H9 (cell line): ENCODE data around the gene FAM53B. TPM values are rescaled to one million over a fixed set of nuclear protein-coding genes. Genes with fewer than 3 reads are reported as not detected.

Experiments
- DNase-seq: peaks from one replicate; pipeline ENCODE4 v3.0.0-alpha.2; 2017
- H2AFZ ChIP-seq: one replicate; pipeline ENCODE4 v1.6.1; 2013; ENCODE audit warnings: mild to moderate bottlenecking, low read length, control low read depth, moderate library complexity
- H2AK5ac ChIP-seq: 2 replicates; pipeline ENCODE4 v1.6.1; 2013; ENCODE audit warnings: low read length, control low read depth, mixed read lengths; ENCODE audit not compliant: insufficient read length
- H2BK120ac ChIP-seq: one replicate; pipeline ENCODE4 v1.6.1; 2013; ENCODE audit warnings: low read depth, mild to moderate bottlenecking, low read length, control low read depth, inconsistent platforms; ENCODE audit not compliant: poor library complexity, severe bottlenecking
- H2BK12ac ChIP-seq: 2 replicates; pipeline ENCODE4 v1.6.1; 2013; ENCODE audit warnings: low read length, control low read depth, mixed read lengths, low read depth; ENCODE audit not compliant: insufficient read length
- H2BK15ac ChIP-seq: 2 replicates; pipeline ENCODE4 v1.6.1; 2013; ENCODE audit warnings: low read depth, low read length, control low read depth
- H2BK20ac ChIP-seq: one replicate; pipeline ENCODE4 v1.6.1; 2013; ENCODE audit warnings: low read depth, mild to moderate bottlenecking, low read length, control low read depth, inconsistent platforms; ENCODE audit not compliant: poor library complexity, severe bottlenecking
- H2BK5ac ChIP-seq: 2 replicates; pipeline ENCODE4 v1.6.1; 2013; ENCODE audit warnings: low read length, control low read depth, mixed read lengths; ENCODE audit not compliant: insufficient read length
- H3K14ac ChIP-seq: 2 replicates; pipeline ENCODE4 v1.6.1; 2013; ENCODE audit warnings: low read length, control low read depth; ENCODE audit not compliant: insufficient read depth
- H3K18ac ChIP-seq: 2 replicates; pipeline ENCODE4 v1.6.1; 2013; ENCODE audit warnings: low read depth, mild to moderate bottlenecking, mixed read lengths, low read length, control low read depth; ENCODE audit not compliant: insufficient read length
- H3K23ac ChIP-seq: 2 replicates; pipeline ENCODE4 v1.6.1; 2013; ENCODE audit warnings: low read length, control low read depth, mixed read lengths, low read depth; ENCODE audit not compliant: insufficient read length
- H3K23me2 ChIP-seq: 2 replicates; pipeline ENCODE4 v1.6.1; 2013; ENCODE audit warnings: low read depth, mild to moderate bottlenecking, mixed read lengths, low read length, control low read depth; ENCODE audit not compliant: insufficient read length, poor library complexity, severe bottlenecking
- H3K27ac ChIP-seq: 2 replicates; pipeline ENCODE4 v1.5.1; 2013; ENCODE audit warnings: low read length, control low read depth, mixed read lengths, low read depth; ENCODE audit not compliant: insufficient read length
- H3K27me3 ChIP-seq: 2 replicates; pipeline ENCODE4 v1.6.1; 2013; ENCODE audit warnings: low read length, control low read depth, inconsistent platforms; ENCODE audit not compliant: insufficient read depth
- H3K4ac ChIP-seq: 2 replicates; pipeline ENCODE4 v1.6.1; 2013; ENCODE audit warnings: low read depth, mild to moderate bottlenecking, control low read depth, inconsistent platforms, low read length, moderate library complexity
- H3K4me1 ChIP-seq: 2 replicates; pipeline ENCODE4 v1.6.1; 2013; ENCODE audit warnings: low read length, control low read depth, inconsistent platforms; ENCODE audit not compliant: insufficient read depth
- H3K4me2 ChIP-seq: 2 replicates; pipeline ENCODE4 v1.6.1; 2013; ENCODE audit warnings: low read length, control low read depth, mixed read lengths; ENCODE audit not compliant: insufficient read length, insufficient read depth
- H3K56ac ChIP-seq: 2 replicates; pipeline ENCODE4 v1.6.1; 2013; ENCODE audit warnings: low read depth, mild to moderate bottlenecking, mixed read lengths, low read length, control low read depth; ENCODE audit not compliant: insufficient read length
- H3K79me1 ChIP-seq: 2 replicates; pipeline ENCODE4 v1.6.1; 2013; ENCODE audit warnings: low read depth, mild to moderate bottlenecking, moderate library complexity, low read length, control low read depth, inconsistent platforms; ENCODE audit not compliant: insufficient read depth, poor library complexity, severe bottlenecking
- H3K79me2 ChIP-seq: 2 replicates; pipeline ENCODE4 v1.6.1; 2013; ENCODE audit warnings: low read length, control low read depth, inconsistent platforms; ENCODE audit not compliant: insufficient read depth
- H3K9ac ChIP-seq: 2 replicates; pipeline ENCODE4 v1.6.1; 2013; ENCODE audit warnings: low read length, control low read depth, mixed read lengths; ENCODE audit not compliant: insufficient read length; ENCODE audit errors: extremely low read depth
- H3K9me3 ChIP-seq: one replicate; pipeline ENCODE4 v1.6.1; 2013; ENCODE audit warnings: low read depth, low read length, inconsistent platforms; ENCODE audit not compliant: control insufficient read depth
- H3T11ph ChIP-seq: one replicate; pipeline ENCODE4 v1.6.1; 2013; ENCODE audit warnings: mild to moderate bottlenecking, low read length, control low read depth, inconsistent platforms
- H4K20me1 ChIP-seq: one replicate; pipeline ENCODE4 v1.6.1; 2013; ENCODE audit not compliant: control insufficient read depth, insufficient read length, insufficient read depth
- H4K5ac ChIP-seq: 2 replicates; pipeline ENCODE4 v1.6.1; 2013; ENCODE audit warnings: low read depth, mild to moderate bottlenecking, mixed read lengths, low read length, control low read depth; ENCODE audit not compliant: insufficient read length
- H4K8ac ChIP-seq: replicated peaks from 2 replicates; pipeline ENCODE4 v1.6.1; 2013; ENCODE audit warnings: low read length, control low read depth, mixed read lengths, low read depth; ENCODE audit not compliant: insufficient read length
- H4K91ac ChIP-seq: 2 replicates; pipeline ENCODE4 v1.6.1; 2013; ENCODE audit warnings: low read depth, mild to moderate bottlenecking, moderate library complexity, mixed read lengths, low read length, control low read depth; ENCODE audit not compliant: insufficient read length
- H3K27ac Mint-ChIP-seq, 3 experiments: 2 replicates in 2 of 3; 3 replicates in 1 of 3; pipeline ENCODE4 v1.8.0; 2020 to 2021; ENCODE audit warnings: mixed read lengths in 3 of 3, mild to moderate bottlenecking in 1 of 3, moderate library complexity in 1 of 3
- H3K27me3 Mint-ChIP-seq: 2 replicates; pipeline ENCODE4 v1.8.0; 2021; ENCODE audit warnings: low read depth, mild to moderate bottlenecking, moderate library complexity, mixed read lengths
- H3K36me3 Mint-ChIP-seq, 3 experiments: 2 replicates in 2 of 3; 3 replicates in 1 of 3; pipeline ENCODE4 v1.8.0; 2020 to 2021; ENCODE audit warnings: low read depth in 3 of 3, mixed read lengths in 3 of 3; ENCODE audit not compliant: insufficient read depth in 1 of 3
- H3K4me1 Mint-ChIP-seq, 2 experiments: 2 replicates each; pipeline ENCODE4 v1.8.0; 2020; ENCODE audit warnings: mixed read lengths in 2 of 2
- H3K4me3 Mint-ChIP-seq, 2 experiments: 2 replicates in 1 of 2; 3 replicates in 1 of 2; pipeline ENCODE4 v1.8.0; 2020 to 2021; ENCODE audit warnings: mild to moderate bottlenecking in 2 of 2, mixed read lengths in 2 of 2, moderate library complexity in 1 of 2
- H3K9me3 Mint-ChIP-seq, 2 experiments: 2 replicates in 1 of 2; 3 replicates in 1 of 2; pipeline ENCODE4 v1.8.0; 2020; ENCODE audit warnings: mild to moderate bottlenecking in 2 of 2, mixed read lengths in 2 of 2, moderate library complexity in 1 of 2
- WGBS: extraction: QIAGEN DNeasy Blood & Tissue Kit; methylation state at CpG from one replicate; pipeline ENCODE4 v1.1.7; 2013; ENCODE audit warnings: missing lambda C conversion rate, low lambda C conversion rate, mixed read lengths; ENCODE audit not compliant: insufficient read length; ENCODE audit errors: extremely low coverage; 5-methylcytosine and 5-hydroxymethylcytosine counted together
- total RNA-seq: library from RNA; stranded (reverse); gene quantifications from 2 replicates; pipeline ENCODE4 v1.2.1, GENCODE V29; 2021
- TF ChIP-seq, protein P1 (sequence below): fragments of 200-600 bp; sonication (generic); conservative IDR thresholded peaks from 3 replicates; pipeline ENCODE4 v1.8.0; 2021; ENCODE audit warnings: antibody characterized with exemption, mild to moderate bottlenecking

The FAM53B gene
- total RNA-seq, 1 experiment from 2014 or later, result 11.5 TPM

DNA sequence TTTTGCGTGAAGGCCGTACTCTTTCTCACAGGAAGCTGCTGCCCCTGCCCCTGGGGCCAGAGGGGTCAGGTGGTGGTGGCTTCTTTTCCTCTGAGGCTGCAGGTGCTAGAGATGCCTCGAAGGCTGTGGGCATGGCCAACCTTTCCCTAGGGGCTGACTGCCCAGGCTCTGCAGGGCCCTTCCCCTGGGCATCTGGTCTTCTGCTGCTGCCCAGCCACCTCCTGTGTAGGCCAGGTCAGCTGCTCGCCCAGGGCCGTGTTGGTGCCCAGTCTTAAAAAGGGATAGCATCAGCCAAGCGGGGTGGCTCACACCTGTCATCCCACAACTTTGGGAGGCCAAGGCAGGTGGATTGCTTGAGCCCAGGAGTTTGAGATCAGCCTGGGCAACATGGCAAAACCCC is 114.3 kb downstream of the FAM53B start:
- Histone ChIP-seq H2AFZ (no peak overlapping the region), H2BK5ac (no peak overlapping the region), H3K27ac (no peak overlapping the region), H3K79me1 (no peaks in the 10 kb centered on the region), H3K23me2 (no peaks in the 10 kb centered on the region), H4K20me1 (no peaks in the 10 kb centered on the region), H4K91ac (no peak overlapping the region), H3K9me3 (no peaks in the 10 kb centered on the region), H3K79me2 (no peaks in the 10 kb centered on the region), H3K56ac (no peak overlapping the region), H4K5ac (no peak overlapping the region), H3K4me2 (no peak overlapping the region), H3K14ac (no peak overlapping the region; the same call in 1 of the 2 replicates), H3K18ac (no peak overlapping the region), H2AK5ac (no peak overlapping the region), H3K4ac (no peak overlapping the region), H2BK15ac (no peak overlapping the region), H3K23ac (no peak overlapping the region), H2BK20ac (no peak overlapping the region), H2BK120ac (no peak overlapping the region), H2BK12ac (no peak overlapping the region), H3K27me3 (no peaks in the 10 kb centered on the region), H3T11ph (no peak overlapping the region), H3K9ac (no peak overlapping the region), H3K4me1 (peaks cover 3% of the 10 kb centered on the region; the same call in 1 of the 2 replicates), H4K8ac (no peak overlapping the region)
- TF ChIP-seq, protein P1, sequence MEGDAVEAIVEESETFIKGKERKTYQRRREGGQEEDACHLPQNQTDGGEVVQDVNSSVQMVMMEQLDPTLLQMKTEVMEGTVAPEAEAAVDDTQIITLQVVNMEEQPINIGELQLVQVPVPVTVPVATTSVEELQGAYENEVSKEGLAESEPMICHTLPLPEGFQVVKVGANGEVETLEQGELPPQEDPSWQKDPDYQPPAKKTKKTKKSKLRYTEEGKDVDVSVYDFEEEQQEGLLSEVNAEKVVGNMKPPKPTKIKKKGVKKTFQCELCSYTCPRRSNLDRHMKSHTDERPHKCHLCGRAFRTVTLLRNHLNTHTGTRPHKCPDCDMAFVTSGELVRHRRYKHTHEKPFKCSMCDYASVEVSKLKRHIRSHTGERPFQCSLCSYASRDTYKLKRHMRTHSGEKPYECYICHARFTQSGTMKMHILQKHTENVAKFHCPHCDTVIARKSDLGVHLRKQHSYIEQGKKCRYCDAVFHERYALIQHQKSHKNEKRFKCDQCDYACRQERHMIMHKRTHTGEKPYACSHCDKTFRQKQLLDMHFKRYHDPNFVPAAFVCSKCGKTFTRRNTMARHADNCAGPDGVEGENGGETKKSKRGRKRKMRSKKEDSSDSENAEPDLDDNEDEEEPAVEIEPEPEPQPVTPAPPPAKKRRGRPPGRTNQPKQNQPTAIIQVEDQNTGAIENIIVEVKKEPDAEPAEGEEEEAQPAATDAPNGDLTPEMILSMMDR, result no peak
- Mint-ChIP-seq H3K4me3 (no peak overlapping the region), H3K36me3 (peaks cover 0 to 7% (median 4%) of the 10 kb centered on the region in 3 experiments; a peak in 4 of 7 replicates), H3K27me3 (peaks cover 1% of the 10 kb centered on the region; the same call in 1 of the 2 replicates), H3K27ac (no peak overlapping the region), H3K4me1 (peaks cover 28 to 29% of the 10 kb centered on the region in 2 experiments), H3K9me3 (0 out of 5 replicates have a peak, but pooled peaks cover 0 to 3% of the 10 kb centered on the region in 2 experiments)
- no peak for DNase-seq
- no CpG with 5 or more reads among the region's 6 CpGs for WGBS
